SJSA1 (cell line): ENCODE data around the gene HLA-A. TPM values are rescaled to one million over a fixed set of nuclear protein-coding genes. Genes with fewer than 3 reads are reported as not detected.
"Not testable (repeated sequence)": the region's sequence is repeated elsewhere in the genome, so short reads cannot be mapped to it uniquely, and the experiment has no call there.

Source experiments
- DNase-seq, 2 experiments: peaks; one replicate each; pipeline ENCODE4 v3.0.0-alpha.2; 2015 to 2020; ENCODE audit warnings: low spot score in 2 of 2, low read depth in 1 of 2
- H3K27ac ChIP-seq: fragments of 250-450 bp; sonication (Bioruptor Pico); 2 replicates; pipeline ENCODE4 v1.5.1; 2020; ENCODE audit warnings: mild to moderate bottlenecking, moderate library complexity
- H3K27me3 ChIP-seq: fragments of 250-450 bp; sonication (Bioruptor Pico); replicated peaks from 2 replicates; pipeline ENCODE4 v1.5.1; 2020; ENCODE audit warnings: mild to moderate bottlenecking, moderate library complexity
- H3K36me3 ChIP-seq: fragments of 250-450 bp; sonication (Bioruptor Pico); 2 replicates; pipeline ENCODE4 v1.5.1; 2020; ENCODE audit warnings: mild to moderate bottlenecking
- H3K4me1 ChIP-seq: fragments of 250-450 bp; sonication (Bioruptor Pico); replicated peaks from 2 replicates; pipeline ENCODE4 v1.6.1; 2021; ENCODE audit warnings: mild to moderate bottlenecking
- H3K4me3 ChIP-seq: fragments of 250-450 bp; sonication (Bioruptor Pico); 2 replicates; pipeline ENCODE4 v1.5.1; 2020; ENCODE audit warnings: mild to moderate bottlenecking
- H3K9me3 ChIP-seq: fragments of 250-450 bp; sonication (Bioruptor Pico); replicated peaks from 2 replicates; pipeline ENCODE4 v1.5.1; 2020; ENCODE audit warnings: mild to moderate bottlenecking
- total RNA-seq: library from RNA; depleted of rRNA; stranded (reverse); fragments of >200 nt; shearing (Covaris generic); gene quantifications from 2 replicates; pipeline ENCODE4 v1.2.3, GENCODE V29; 2014

HLA-A gene
- total RNA-seq, 1 experiment from 2014 or later = 1,583 TPM

DNA sequence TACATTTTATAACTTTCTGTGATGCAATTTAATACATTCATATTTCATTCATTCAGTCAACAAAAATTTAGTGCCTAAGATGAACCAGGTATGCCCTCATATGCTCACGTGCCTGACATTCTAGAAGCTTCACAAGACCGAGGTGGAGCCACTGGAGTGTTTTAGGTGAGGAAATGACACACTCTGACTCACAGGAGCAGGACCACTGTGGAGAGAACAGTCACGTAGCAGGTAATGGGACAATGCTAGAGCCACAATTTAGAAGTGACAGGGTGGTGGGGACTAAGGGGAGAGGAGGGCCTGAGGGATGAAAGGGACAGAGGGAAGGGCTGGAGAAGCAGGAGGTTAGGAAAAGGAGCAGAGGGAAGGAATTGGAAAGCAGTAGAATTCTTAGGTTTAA, 17.6 kb upstream of the HLA-A start:
- DNase-seq = no peak
- Histone ChIP-seq H3K9me3 (no peaks in the 10 kb centered on the region; the same call in 1 of the 2 replicates), H3K36me3 (peaks cover 4% of the 10 kb centered on the region), H3K27ac (no peak overlapping the region), H3K27me3 (0 out of 2 replicates have a peak, but pooled peaks cover 4% of the 10 kb centered on the region), H3K4me3 (no peak overlapping the region), H3K4me1 (peaks cover 14% of the 10 kb centered on the region)

- no peaks in the 10 kb centered on the region; the same call in 1 of the 2 replicates for H3K9me3 ChIP-seq
- 0 out of 2 replicates have a peak, but pooled peaks cover 4% of the 10 kb centered on the region for H3K27me3 ChIP-seq
- no peak overlapping the region for H3K27ac ChIP-seq
- H3K36me3 ChIP-seq = peaks cover 4% of the 10 kb centered on the region
- H3K4me3 ChIP-seq = no peak overlapping the region
- DNase-seq = no peak
- H3K4me1 ChIP-seq = peaks cover 14% of the 10 kb centered on the region
Measured at GRCh38 chr6:29925321-29925720, 17.0 kb upstream of the HLA-A start.

GRCh38 chr6:29925727-29926412, 16.5 kb upstream of the HLA-A start:
- peaks cover 4% of the 10 kb centered on the region for H3K36me3 ChIP-seq
- no peaks in the 10 kb centered on the region; the same call in 1 of the 2 replicates for H3K9me3 ChIP-seq
- H3K27me3 ChIP-seq = no peaks in the 10 kb centered on the region
- H3K4me3 ChIP-seq = peak overlapping the region; percentile 82
- peaks cover 14% of the 10 kb centered on the region for H3K4me1 ChIP-seq
- peak in 1 of 2 experiments; percentile 17 for DNase-seq
- H3K27ac ChIP-seq = peak overlapping the region; percentile 76; the same call in 1 of the 2 replicates

DNA sequence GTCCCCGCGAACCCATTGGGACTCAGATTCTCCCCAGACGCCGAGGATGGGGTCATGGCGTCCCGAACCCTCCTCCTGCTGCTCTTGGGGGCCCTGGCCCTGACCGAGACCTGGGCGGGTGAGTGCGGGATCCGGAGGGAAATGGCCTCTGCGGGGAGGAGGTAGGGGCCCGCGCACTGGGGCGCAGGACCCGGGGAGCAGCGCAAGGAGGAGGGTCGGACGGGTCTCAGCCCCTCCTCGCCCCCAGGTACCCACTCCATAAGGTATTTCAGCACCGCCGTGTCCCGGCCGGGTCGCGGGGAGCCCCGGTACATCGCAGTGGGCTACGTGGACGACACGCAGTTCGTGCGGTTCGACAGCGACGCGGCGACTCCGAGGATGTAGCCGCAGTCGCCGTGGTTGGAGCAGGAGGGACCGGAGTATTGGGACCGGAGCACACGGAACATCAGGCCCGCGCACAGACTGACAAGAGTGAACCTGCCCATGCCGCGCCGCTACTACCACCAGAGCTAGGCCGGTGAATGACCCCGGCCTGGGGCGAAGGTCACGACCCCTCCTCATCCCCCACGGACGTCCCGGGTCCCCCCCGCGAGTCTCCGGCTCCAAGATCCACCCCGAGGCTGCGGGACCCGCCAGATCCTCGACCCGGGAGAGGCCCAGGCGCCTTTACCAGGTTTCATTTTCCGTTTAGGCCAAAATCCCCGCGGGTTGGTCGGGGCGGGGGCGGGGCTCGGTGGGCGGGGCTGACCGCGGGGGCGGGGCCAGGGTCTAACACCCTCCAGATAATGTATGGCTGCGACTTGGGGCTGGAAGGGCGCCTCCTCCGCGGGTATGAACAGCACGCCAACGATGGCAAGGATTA, 15.7 kb upstream of the HLA-A start:
- peak overlapping the region; percentile 82 for H3K4me3 ChIP-seq
- peaks cover 14% of the 10 kb centered on the region for H3K4me1 ChIP-seq
- H3K36me3 ChIP-seq = peaks cover 4% of the 10 kb centered on the region
- H3K27me3 ChIP-seq = no peaks in the 10 kb centered on the region
- peak; percentile 62 to 68 for DNase-seq
- H3K27ac ChIP-seq = peak overlapping the region; percentile 76
- H3K9me3 ChIP-seq = no peaks in the 10 kb centered on the region; the same call in 1 of the 2 replicates

DNA sequence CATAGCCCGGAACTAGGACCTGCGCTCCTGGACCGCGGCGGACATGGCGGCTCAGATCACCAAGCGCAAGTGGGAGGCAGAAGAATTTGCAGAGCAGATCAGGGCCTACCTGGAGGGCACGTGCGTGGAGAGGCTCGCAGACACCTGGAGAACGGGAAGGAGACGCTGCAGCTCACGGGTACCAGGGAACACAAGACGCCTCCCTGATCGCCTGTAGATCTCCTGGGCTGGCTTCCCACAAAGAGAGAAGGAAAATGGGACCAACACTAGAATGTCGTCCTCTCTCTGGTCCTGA, 15.1 kb upstream of the HLA-A start:
- peak in 1 of 2 experiments; percentile 18 for DNase-seq
- Histone ChIP-seq H3K4me3 (peak overlapping the region; percentile 82), H3K27ac (no peak overlapping the region), H3K4me1 (peaks cover 14% of the 10 kb centered on the region), H3K9me3 (no peaks in the 10 kb centered on the region; the same call in 1 of the 2 replicates), H3K27me3 (no peaks in the 10 kb centered on the region), H3K36me3 (peaks cover 4% of the 10 kb centered on the region)

DNA sequence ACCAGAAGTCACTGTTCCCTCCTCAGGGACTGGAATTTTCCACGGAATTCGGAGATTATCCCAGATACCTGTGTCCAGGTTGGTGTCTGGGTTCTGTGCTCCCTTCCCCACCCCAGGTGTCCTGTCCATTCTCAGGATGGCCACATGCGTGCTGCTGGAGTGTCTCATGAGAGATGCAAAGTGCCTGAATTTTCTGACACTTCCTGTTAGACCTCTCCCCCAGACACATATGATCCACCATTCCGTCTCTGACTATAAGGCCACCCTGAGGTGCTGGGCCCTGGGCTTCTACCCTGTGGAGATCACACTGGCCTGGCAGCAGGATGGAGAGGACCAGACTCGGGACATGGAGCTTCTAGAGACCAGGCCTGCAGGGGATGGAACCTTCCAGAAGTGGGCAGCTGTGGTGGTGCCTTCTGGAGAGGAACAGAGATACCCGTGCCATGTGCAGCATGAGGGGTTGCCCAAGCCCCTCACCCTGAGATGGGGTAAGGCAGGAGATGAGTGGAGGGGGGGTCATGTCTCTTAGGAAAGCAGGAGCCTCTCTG, 14.4 kb upstream of the HLA-A start:
- DNase-seq = no peak
- H3K4me3 ChIP-seq = no peak overlapping the region
- peaks cover 4% of the 10 kb centered on the region for H3K36me3 ChIP-seq
- H3K27ac ChIP-seq = no peak overlapping the region
- H3K9me3 ChIP-seq = no peaks in the 10 kb centered on the region; the same call in 1 of the 2 replicates
- no peaks in the 10 kb centered on the region for H3K27me3 ChIP-seq
- H3K4me1 ChIP-seq = peaks cover 14% of the 10 kb centered on the region

- H3K4me3 ChIP-seq, H3K27ac ChIP-seq, H3K9me3 ChIP-seq, DNase-seq, H3K27me3 ChIP-seq, H3K36me3 ChIP-seq: not testable (repeated sequence)
- H3K4me1 ChIP-seq = peaks cover 14% of the 10 kb centered on the region
Measured at GRCh38 chr6:29930047-29930446, 12.3 kb upstream of the HLA-A start.

DNA sequence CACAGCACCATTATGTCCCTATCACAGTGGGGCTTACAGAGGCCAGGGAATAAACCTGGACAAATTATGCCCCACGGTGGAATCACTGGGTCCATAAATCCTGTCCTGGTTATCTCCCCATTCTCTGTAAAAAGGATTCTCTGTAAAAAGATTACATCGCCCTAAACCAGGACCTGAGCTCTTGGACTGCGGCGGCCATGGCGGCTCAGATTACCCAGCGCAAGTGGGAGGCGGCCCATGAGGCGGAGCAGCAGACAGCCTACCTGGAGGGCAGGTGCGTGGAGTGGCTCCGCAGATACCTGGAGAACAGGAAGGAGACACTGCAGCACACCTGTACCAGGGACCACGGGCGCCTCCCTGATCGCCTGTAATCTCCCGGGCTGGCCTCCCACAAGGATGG, 8.4 kb upstream of the HLA-A start:
- Histone ChIP-seq H3K9me3 (no peaks in the 10 kb centered on the region), H3K27me3 (no peaks in the 10 kb centered on the region), H3K4me3 (no peak overlapping the region), H3K4me1 (no peaks in the 10 kb centered on the region), H3K36me3 (no peaks in the 10 kb centered on the region), H3K27ac (no peak overlapping the region)
- DNase-seq = no peak

DNA sequence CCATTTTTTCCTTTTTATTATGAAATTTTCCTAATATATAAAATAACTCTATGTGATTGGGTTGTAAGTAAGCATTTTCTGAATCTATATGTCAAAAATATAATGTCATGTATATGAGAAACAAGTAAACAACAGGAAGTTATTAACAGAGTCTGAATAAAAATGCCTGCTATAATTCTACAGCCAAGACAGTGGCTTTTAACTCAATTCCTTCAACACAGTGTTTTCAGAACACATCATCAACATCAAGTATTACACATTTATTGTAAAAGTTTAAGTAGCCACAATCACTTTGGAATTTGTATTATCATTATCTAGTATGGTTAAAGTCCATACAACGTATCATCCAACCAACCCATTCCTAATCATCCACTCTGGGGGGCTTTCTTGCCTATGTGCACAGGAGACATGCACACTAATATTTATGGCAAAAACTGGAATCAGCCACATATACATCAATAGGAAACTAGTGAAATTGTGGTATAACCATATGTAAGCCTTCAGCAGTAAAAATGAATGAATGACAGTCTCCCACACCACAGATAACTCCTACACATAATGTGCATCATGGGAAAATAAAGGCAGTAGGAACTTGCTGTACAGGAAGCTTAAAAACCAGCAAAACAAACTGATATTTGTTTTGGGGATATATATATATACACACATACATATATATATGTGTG, 6.9 kb upstream of the HLA-A start:
- no peak overlapping the region for H3K27ac ChIP-seq
- no peaks in the 10 kb centered on the region for H3K27me3 ChIP-seq
- H3K4me3 ChIP-seq = no peak overlapping the region
- no peak for DNase-seq
- H3K4me1 ChIP-seq = no peaks in the 10 kb centered on the region
- no peaks in the 10 kb centered on the region for H3K36me3 ChIP-seq
- no peaks in the 10 kb centered on the region for H3K9me3 ChIP-seq

DNA sequence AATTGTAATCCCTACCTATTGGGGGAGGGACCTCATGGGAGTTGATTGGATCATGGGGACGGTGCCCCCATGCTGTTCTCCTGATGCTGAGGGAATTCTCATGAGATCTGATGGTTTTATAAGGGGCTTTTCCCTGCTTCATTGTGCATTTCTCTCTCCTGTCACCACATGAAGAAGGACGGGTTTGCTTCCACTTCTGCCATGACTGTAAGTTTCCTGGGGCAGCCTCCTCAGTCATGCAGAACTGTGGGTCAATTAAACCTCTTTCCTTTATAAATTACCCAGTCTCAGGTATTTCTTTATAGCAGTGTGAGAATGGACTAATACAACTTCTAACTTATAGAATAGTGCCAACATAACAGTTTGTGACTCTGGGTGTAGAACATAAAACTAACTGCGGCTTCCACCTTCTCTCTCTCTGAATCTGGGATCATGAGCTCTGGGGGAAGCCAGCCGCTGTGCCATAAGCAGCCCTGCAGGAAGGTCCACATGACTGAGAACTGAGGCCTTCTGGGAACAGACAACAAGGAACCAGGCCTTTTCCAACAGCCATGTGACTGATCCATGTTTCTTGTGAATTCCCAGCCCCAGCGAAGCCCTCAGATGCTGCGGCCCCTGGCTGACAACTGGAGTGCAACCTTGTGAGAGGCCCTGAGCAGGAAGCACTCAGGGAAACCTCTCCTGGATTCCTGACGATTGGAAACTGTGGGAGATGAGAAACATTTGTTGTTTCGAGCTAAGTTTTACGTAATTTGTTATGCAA, 3.4 kb upstream of the HLA-A start:
- peaks cover 6% of the 10 kb centered on the region for H3K4me1 ChIP-seq
- H3K9me3 ChIP-seq = no peaks in the 10 kb centered on the region
- no peak overlapping the region for H3K4me3 ChIP-seq
- H3K27ac ChIP-seq = no peak overlapping the region
- no peak for DNase-seq
- no peaks in the 10 kb centered on the region for H3K27me3 ChIP-seq
- peaks cover 15% of the 10 kb centered on the region for H3K36me3 ChIP-seq

- H3K36me3 ChIP-seq = peaks cover 27% of the 10 kb centered on the region
- DNase-seq = no peak
Measured at GRCh38 chr6:29941016-29941415, 1.3 kb upstream of the HLA-A start.

DNA sequence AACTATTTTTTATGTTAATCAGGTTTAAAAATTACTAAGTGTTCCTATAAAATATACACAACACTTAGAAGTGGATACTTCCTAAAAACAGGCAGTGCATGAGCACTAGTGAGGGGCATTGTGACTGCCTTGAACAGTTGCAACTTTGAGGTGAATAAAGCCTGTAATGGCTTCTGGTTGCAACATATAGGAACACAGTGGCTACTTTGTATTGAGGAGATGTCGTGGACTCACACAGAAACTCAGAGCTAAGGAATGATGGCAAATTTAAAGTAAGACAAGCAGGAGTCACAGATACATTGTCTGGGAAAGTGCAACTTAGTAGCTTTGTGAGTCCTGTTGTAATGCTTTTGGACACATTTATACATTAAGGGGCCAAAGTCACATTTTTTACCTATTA, 861 bp upstream of the HLA-A start:
- Histone ChIP-seq H3K9me3 (no peaks in the 10 kb centered on the region), H3K27me3 (no peaks in the 10 kb centered on the region), H3K4me1 (peaks cover 6% of the 10 kb centered on the region), H3K4me3 (peak overlapping the region; percentile 75), H3K27ac (peak overlapping the region; percentile 95), H3K36me3 (peaks cover 32% of the 10 kb centered on the region)
- no peak for DNase-seq

More at GRCh38 chr6:29941016-29941415, 1.3 kb upstream of the HLA-A start:
- no peaks in the 10 kb centered on the region for H3K27me3 ChIP-seq
- peaks cover 6% of the 10 kb centered on the region for H3K4me1 ChIP-seq
- no peak overlapping the region for H3K4me3 ChIP-seq
- no peaks in the 10 kb centered on the region for H3K9me3 ChIP-seq
- H3K27ac ChIP-seq = no peak overlapping the region

DNA sequence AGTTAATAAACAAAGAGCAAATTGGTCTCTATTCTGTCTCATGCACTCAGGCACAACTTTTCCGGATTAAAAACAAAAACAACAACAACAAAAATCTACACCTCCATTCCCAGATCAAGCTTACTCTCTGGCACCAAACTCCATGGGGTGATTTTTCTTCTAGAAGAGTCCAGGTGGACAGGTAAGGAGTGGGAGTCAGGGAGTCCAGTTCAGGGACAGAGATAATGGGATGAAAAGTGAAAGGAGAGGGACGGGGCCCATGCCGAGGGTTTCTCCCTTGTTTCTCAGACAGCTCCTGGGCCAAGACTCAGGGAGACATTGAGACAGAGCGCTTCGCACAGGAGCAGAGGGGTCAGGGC, 437 bp upstream of the HLA-A start:
- Histone ChIP-seq H3K9me3 (no peaks in the 10 kb centered on the region), H3K4me3 (peak overlapping the region; percentile 75), H3K27me3 (no peaks in the 10 kb centered on the region), H3K36me3 (peaks cover 33% of the 10 kb centered on the region), H3K27ac (peak overlapping the region; percentile 95), H3K4me1 (peaks cover 6% of the 10 kb centered on the region)
- DNase-seq = no peak
